ENCODE measurements around the gene RRAGD. TPM values are rescaled to one million over a fixed set of nuclear protein-coding genes. Genes with fewer than 3 reads are reported as not detected.

Gene RRAGD
- total and polyA plus RNA-seq, 2 experiments from 2014 or later, result 7.0 to 20.1 TPM

DNA sequence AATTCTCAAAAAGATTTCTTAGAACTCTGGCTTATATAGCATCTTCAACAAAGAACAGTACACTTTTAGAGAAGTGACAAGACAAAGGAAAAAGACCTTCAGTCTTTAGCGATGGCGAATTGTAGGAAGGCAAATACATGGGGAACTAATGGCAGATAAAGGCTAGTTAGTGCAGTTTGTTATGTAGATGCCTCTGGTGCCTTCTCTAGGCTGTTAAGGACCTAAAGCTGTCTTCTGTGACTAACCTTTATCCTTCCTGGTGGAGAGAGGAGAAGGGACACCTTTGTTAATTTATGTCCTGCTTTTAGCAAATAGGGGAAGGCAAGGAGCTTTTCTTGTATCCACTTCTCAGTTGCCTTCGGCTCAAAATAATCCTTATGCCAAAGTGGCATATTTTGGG, 28.1 kb upstream of the RRAGD start:
- H3K9me3 Mint-ChIP-seq, result peaks cover 4% of the 10 kb centered on the region; the same call in 1 of the 3 replicates
- H3K4me2 ChIP-seq, result no peak overlapping the region
- peaks cover 3% of the 10 kb centered on the region; the same call in 1 of the 3 replicates for H3K36me3 Mint-ChIP-seq (ENCODE audit: low read depth)
- ATAC-seq (peak; percentile 80), DNase-seq (ENCODE audit: low spot score) (peak; percentile 33)
- H2AFZ ChIP-seq, result no peak overlapping the region
- H3K27ac Mint-ChIP-seq, result no peak overlapping the region
- H3K27me3 ChIP-seq (ENCODE audit: insufficient read depth), result peaks cover 20% of the 10 kb centered on the region; the same call in 1 of the 2 replicates
- no peaks in the 10 kb centered on the region for H3K79me2 ChIP-seq (replicated peaks; ENCODE audit: insufficient read depth)
- TF ChIP-seq, protein P1, sequence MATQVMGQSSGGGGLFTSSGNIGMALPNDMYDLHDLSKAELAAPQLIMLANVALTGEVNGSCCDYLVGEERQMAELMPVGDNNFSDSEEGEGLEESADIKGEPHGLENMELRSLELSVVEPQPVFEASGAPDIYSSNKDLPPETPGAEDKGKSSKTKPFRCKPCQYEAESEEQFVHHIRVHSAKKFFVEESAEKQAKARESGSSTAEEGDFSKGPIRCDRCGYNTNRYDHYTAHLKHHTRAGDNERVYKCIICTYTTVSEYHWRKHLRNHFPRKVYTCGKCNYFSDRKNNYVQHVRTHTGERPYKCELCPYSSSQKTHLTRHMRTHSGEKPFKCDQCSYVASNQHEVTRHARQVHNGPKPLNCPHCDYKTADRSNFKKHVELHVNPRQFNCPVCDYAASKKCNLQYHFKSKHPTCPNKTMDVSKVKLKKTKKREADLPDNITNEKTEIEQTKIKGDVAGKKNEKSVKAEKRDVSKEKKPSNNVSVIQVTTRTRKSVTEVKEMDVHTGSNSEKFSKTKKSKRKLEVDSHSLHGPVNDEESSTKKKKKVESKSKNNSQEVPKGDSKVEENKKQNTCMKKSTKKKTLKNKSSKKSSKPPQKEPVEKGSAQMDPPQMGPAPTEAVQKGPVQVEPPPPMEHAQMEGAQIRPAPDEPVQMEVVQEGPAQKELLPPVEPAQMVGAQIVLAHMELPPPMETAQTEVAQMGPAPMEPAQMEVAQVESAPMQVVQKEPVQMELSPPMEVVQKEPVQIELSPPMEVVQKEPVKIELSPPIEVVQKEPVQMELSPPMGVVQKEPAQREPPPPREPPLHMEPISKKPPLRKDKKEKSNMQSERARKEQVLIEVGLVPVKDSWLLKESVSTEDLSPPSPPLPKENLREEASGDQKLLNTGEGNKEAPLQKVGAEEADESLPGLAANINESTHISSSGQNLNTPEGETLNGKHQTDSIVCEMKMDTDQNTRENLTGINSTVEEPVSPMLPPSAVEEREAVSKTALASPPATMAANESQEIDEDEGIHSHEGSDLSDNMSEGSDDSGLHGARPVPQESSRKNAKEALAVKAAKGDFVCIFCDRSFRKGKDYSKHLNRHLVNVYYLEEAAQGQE (IDR thresholded peaks at IDR 0.05; ENCODE audit: unreplicated experiment), result no peak
- no peak for TF ChIP-seq EZH2 (IDR thresholded peaks at IDR 0.05; ENCODE audit: low read depth, unreplicated experiment)
- no peak for TF ChIP-seq ZNF114 (CRISPR knock-in tag; IDR thresholded peaks at IDR 0.05)
- TF ChIP-seq STAT1 (IDR thresholded peaks at IDR 0.05; ENCODE audit: unreplicated experiment), result no peak
- H3K27ac ChIP-seq (ENCODE audit: low read depth), result no peak overlapping the region
- no peak overlapping the region for H3K4me3 ChIP-seq
- peaks cover 8% of the 10 kb centered on the region for H3K4me1 ChIP-seq (ENCODE audit: insufficient read depth)
- no peak overlapping the region for H3K4me3 Mint-ChIP-seq
- H3K4me1 Mint-ChIP-seq, result peaks cover 11% of the 10 kb centered on the region
- no peaks in the 10 kb centered on the region for H3K9me2 ChIP-seq (ENCODE audit: insufficient read depth)
- H4K20me1 ChIP-seq (replicated peaks; ENCODE audit: insufficient read depth), result no peaks in the 10 kb centered on the region; the same call in 1 of the 2 replicates
- no peaks in the 10 kb centered on the region for H3F3A ChIP-seq (replicated peaks; ENCODE audit: low read depth)
- H3K36me3 ChIP-seq (ENCODE audit: insufficient read depth), result no peaks in the 10 kb centered on the region
- no peaks in the 10 kb centered on the region for H3K27me3 Mint-ChIP-seq (ENCODE audit: insufficient read depth, low read depth, poor library complexity)

DNA sequence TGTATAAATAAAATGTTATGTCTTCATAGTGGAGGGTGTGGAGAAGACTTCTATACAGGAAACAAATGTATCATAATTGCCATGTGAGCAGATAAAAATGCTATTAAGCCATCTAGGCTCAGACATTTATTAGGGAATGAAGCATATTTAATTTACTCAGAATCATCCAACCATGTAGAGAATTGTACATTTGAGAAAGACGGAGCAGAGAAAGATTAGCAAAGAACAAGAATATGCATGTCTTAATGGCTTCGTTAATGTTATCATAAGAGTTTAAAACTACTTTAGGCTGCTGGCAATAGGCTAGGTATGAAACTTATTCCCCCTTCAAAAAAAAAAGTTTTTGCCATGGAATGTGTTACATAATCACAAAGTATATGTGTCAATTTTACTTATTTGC, 26.9 kb upstream of the RRAGD start:
- H3K36me3 Mint-ChIP-seq (ENCODE audit: low read depth), result peaks cover 3% of the 10 kb centered on the region; the same call in 1 of the 3 replicates
- Histone ChIP-seq H3K4me1 (ENCODE audit: insufficient read depth) (peaks cover 13% of the 10 kb centered on the region), H3K36me3 (ENCODE audit: insufficient read depth) (no peaks in the 10 kb centered on the region), H3K27ac (ENCODE audit: low read depth) (no peak overlapping the region), H3F3A (replicated peaks; ENCODE audit: low read depth) (no peaks in the 10 kb centered on the region), H3K27me3 (ENCODE audit: insufficient read depth) (peaks cover 32% of the 10 kb centered on the region), H4K20me1 (replicated peaks; ENCODE audit: insufficient read depth) (no peaks in the 10 kb centered on the region; the same call in 1 of the 2 replicates), H3K4me3 (no peak overlapping the region), H3K79me2 (replicated peaks; ENCODE audit: insufficient read depth) (no peaks in the 10 kb centered on the region; the same call in 1 of the 2 replicates), H3K9me2 (ENCODE audit: insufficient read depth) (no peaks in the 10 kb centered on the region), H2AFZ (no peak overlapping the region), H3K4me2 (no peak overlapping the region)
- H3K27ac Mint-ChIP-seq, result no peak overlapping the region
- TF ChIP-seq EZH2 (IDR thresholded peaks at IDR 0.05; ENCODE audit: low read depth, unreplicated experiment), result no peak
- peaks cover 14% of the 10 kb centered on the region for H3K4me1 Mint-ChIP-seq
- no peak overlapping the region for H3K4me3 Mint-ChIP-seq
- no peak for DNase-seq (ENCODE audit: low spot score)
- peaks cover 2% of the 10 kb centered on the region for H3K27me3 Mint-ChIP-seq (ENCODE audit: insufficient read depth, low read depth, poor library complexity)
- no peak for ATAC-seq
- H3K9me3 Mint-ChIP-seq, result peaks cover 4% of the 10 kb centered on the region; the same call in 1 of the 3 replicates

DNA sequence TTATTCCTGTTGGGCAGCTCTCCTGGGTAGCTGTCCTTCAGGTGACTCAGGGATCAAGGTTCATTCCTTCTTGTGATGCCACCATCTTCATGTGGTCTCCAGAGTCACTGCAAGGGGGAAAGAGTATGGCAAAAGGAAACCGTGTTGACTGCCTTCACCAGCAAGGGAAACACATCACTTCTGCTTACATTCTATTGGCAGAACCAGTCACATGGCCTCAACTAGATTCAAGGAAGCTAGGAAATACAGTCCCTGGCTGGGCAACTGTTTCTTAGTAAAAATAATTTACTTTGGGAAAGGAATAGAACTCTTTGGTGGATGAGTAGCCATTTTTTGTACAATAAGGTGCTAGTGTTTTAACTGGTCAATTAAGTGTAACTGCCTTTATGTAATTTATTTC, 26.2 kb upstream of the RRAGD start:
- Histone ChIP-seq H3K9me2 (ENCODE audit: insufficient read depth) (no peaks in the 10 kb centered on the region), H3K4me2 (no peak overlapping the region), H3F3A (replicated peaks; ENCODE audit: low read depth) (no peaks in the 10 kb centered on the region), H4K20me1 (replicated peaks; ENCODE audit: insufficient read depth) (no peaks in the 10 kb centered on the region; the same call in 1 of the 2 replicates), H3K79me2 (replicated peaks; ENCODE audit: insufficient read depth) (no peaks in the 10 kb centered on the region; the same call in 1 of the 2 replicates), H3K36me3 (ENCODE audit: insufficient read depth) (no peaks in the 10 kb centered on the region), H3K4me1 (ENCODE audit: insufficient read depth) (peaks cover 14% of the 10 kb centered on the region), H2AFZ (no peak overlapping the region), H3K27me3 (ENCODE audit: insufficient read depth) (peaks cover 40% of the 10 kb centered on the region), H3K4me3 (no peak overlapping the region), H3K27ac (ENCODE audit: low read depth) (no peak overlapping the region)
- no peak for ATAC-seq
- Mint-ChIP-seq H3K27me3 (ENCODE audit: insufficient read depth, low read depth, poor library complexity) (peaks cover 7% of the 10 kb centered on the region), H3K36me3 (ENCODE audit: low read depth) (peaks cover 3% of the 10 kb centered on the region; the same call in 1 of the 3 replicates), H3K27ac (no peak overlapping the region), H3K4me3 (no peak overlapping the region), H3K9me3 (peaks cover 4% of the 10 kb centered on the region; the same call in 1 of the 3 replicates), H3K4me1 (peaks cover 17% of the 10 kb centered on the region)
- no peak for DNase-seq (ENCODE audit: low spot score)
- no peak for TF ChIP-seq JUNB (IDR thresholded peaks at IDR 0.05; ENCODE audit: unreplicated experiment)
- no peak for TF ChIP-seq CREB1 (CRISPR knock-in tag; IDR thresholded peaks at IDR 0.05; ENCODE audit: low read depth)
- TF ChIP-seq EZH2 (IDR thresholded peaks at IDR 0.05; ENCODE audit: low read depth, unreplicated experiment), result no peak
